ENCODE data around the gene SPAAR.

SPAAR gene

DNA sequence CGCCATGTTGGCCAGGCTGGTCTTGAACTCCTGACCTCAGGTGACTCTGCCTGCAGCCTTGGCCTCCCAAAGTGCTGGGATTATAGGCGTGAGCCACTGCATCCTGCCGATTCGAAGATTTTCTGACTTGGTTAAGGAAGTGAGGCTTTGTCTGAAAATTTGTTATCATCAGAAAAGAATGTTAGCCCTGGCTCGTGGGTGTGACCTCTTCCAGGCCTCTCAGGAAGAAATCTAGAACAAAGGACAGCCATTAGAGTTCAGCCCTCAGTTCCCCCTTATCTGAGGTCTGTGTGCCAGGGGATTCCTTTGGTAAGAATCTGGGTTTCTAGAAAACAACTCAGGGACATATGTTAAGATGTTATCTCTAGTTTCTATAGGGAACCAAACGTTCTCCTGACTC is 42.4 kb downstream of the SPAAR start:
- DNase-seq, result peak; percentile 66

DNA sequence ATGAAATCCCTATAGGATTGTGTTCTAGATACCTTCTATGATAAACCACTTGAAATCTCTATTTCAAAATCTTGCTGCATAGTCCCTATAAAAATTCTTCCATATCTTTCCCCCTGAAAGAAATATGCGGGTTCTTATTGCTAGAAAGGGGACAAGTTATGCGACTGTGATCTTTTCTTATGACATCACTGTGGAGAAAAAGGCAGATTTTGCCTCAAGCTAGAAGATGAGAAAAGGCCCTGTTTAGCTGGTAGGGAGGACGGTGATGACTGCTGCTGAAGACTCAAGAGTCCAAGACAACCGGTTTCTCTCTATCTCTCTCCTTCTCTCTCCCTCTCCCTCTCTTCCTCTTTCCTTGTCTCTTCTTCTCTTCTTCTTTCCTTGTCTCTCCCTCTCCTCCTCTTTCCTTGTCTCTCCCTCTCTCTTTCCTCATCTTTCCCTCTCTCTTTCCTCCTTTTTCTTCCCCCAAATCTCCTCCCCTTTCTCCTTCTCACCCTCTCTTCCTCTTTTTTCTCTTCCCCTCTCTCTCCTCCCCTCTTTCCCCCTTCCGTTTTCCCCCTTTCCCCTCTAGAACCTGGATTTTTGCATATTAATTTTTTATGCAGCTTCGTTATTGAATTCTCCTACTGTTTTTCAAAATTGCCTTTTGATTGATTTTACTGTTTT is 43.4 kb downstream of the SPAAR start:
- no peak for DNase-seq

DNA sequence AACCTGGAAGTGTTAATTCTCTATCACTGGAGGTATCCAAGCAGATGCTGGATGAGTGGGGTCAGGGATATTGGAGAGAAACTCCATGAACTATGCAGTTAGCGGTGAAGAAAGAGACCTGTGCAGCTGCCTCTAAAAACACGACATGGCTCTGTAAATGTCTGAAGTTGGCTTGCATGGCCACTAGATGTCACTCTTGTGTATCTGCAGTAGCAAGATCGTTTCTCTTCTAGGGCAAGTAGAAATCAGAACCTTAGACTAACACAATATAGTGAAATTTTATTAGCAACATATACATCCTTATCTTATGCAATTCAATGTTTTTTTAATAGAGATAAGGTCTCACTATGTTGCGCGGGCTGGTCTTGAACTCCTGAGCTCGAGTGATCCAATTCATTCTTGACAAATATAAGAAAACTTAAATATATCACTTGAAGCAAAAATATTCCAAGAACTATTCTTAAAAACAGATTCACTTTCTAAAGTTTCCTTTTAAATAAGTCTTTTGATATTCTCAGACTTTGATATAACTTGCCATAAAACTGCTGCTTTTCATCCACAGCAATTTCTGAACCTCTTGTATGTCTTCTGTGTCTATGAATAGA is 45.8 kb downstream of the SPAAR start:
- peak; percentile 77 for DNase-seq

DNA sequence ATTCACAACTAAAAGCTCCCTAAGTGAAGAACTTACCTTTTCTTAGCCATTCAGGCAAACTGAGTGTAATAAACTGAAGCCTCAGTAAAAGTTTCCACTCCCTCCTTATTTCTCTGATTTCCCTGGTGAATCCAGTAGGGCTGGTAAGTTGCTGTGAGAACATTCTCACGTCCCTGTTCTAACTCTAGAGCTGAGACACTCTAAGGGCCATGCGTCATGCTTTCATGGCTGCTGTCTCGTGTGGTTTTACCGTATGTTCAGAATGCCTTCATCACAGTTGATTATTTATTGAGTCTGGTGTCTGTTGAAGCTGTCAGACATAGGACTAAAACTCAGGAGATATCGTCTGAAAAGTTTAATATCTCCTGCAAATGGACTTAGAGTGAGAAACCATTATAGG is 47.4 kb downstream of the SPAAR start:
- DNase-seq, result peak; percentile 62

DNA sequence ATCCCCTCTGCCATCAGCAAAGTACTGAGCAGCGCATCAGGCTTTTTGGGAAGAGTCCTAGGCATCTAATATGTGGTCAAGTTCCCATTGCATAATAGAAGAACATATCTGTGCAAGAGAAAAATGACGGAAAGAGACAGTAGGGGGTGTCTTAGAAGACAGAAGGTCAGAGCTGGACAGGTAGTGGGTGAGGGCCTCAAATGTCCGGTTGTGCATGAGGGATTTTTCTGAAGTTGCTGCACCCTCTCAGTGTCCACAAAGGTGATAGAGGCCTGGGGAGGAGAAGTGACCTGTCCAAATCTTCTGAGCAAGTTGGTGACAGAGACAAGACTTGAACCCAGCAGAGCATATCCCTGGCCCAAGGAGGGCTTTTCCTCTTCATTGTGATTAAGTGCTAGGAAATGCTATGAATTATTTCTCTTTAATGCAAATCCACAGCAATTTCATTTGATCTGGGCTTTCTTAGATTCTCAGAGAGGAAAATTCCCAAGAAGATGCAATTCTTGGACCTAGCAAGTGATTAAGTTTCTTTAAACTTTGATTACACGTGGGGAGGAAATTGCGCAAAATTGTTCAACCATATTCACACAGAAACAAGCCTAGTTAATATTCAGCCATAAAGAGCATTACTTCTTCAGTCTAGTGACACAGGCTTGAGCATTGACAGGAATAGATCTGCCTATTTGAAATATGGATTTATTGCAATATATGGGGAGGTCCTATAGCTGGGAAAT is 49.0 kb downstream of the SPAAR start, which contains the start of gene OR2S2:
TSS of gene OR2S2 (minus strand) at position 51 of the 734 bp plus-strand sequence. CDS start 56 bp downstream, outside the sequence.
- no peak for DNase-seq

DNA sequence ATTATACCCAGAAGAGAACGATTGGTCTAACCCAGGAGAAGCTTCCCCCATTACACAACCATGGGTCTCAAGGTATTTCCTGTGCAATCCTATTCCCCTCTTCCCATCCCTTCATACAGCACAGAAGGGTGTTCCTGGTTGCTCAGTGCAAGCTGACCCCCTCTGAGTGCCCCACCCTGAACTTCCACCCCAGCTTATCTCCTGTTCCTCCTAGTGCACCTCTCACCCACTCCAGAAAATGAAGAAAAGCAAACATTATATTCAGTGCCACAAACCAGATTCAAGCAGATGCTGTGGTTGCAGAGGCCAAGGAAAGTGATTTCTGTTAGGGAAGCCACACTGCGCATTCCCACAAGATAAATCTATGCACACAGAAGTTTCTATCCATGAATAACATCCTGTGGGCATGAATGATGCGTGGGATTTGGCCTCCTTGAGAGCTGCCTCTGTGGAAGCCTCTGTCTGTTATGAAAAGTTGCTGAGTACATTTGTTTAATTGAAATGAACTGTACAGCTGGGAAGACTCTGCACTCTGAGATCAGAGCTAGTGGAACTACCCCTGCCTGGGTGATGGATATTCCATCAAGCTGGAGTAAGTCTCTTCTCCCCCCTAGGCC is 50.9 kb downstream of the SPAAR start:
- peak; percentile 70 for DNase-seq
